Measurements from ENCODE around the gene POU2AF2. TPM values are rescaled to one million over a fixed set of nuclear protein-coding genes. Genes with fewer than 3 reads are reported as not detected.

The POU2AF2 gene
- total and polyA plus RNA-seq, 2 of the 8 experiments (the other 6 are each of a cell fraction or from before 2014, with no cell fraction given), result not detected

DNA sequence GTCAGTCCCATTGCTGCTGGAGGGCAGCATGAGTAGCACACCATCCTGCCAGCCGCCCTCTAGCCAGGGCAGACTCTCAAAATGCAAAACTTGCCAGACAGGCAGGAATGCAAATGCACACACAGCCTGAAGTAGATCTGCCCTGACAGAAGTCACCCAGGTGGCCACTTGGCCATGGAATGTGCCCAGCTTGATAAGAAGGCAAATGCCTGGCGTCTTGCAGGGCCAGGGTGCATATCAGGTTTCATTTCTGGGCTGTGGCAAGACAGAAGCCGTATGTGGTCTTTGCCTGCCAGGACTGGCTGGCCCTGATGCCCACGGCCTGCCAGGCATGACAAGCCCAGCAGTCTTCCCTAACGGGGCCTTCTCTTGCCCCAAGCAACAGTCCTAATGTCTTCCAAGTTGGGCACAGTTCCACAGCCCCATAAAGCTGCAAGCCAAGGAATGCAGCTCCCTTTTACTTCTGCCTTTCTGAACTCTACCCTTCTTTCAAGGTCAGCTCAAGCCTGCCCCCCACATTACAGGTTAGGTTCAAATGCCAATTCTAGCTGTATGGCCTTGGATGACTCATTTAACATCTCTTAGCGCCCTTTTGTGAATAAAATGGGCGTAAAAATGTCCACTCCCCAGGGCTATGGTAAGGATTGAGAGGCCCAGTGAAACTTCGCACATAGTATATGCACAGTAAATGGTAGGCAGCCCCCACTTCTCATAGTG lies 82.5 kb downstream of the POU2AF2 start:
- Histone ChIP-seq H3K4me1 (replicated peaks in 1 of 4; ENCODE audit: control insufficient read depth in 3 of 4, insufficient read depth in 4 of 4, low read length in 3 of 4) (peaks cover 0 to 4% (median 0%) of the 10 kb centered on the region in 4 experiments; a peak in 1 of 7 replicates), H3K18ac (ENCODE audit: extremely low read depth, low read length) (no peak overlapping the region), H3K14ac (ENCODE audit: insufficient read length) (no peak overlapping the region), H3K9me3 (ENCODE audit: insufficient read depth in 2 of 2, low read depth in 1 of 2, low read length in 1 of 2) (no peaks in the 10 kb centered on the region), H3K27ac (ENCODE audit: low read depth, low read length) (no peak overlapping the region), H4K91ac (replicated peaks; ENCODE audit: insufficient read length, low read length) (no peak overlapping the region), H2AK5ac (ENCODE audit: low read depth, low read length) (no peak overlapping the region), H4K20me1 (replicated peaks in 1 of 2; ENCODE audit: control insufficient read depth in 1 of 2, insufficient read depth in 2 of 2, low read length in 2 of 2) (no peaks in the 10 kb centered on the region), H3K27me3 (replicated peaks in 1 of 4; ENCODE audit: control insufficient read depth in 3 of 4, extremely low read depth in 1 of 4, insufficient read depth in 3 of 4, low read length in 3 of 4) (no peaks in the 10 kb centered on the region), H2BK15ac (ENCODE audit: low read length) (no peak overlapping the region), H3K36me3 (ENCODE audit: control insufficient read depth in 2 of 4, insufficient read depth in 4 of 4, low read length in 3 of 4) (no peaks in the 10 kb centered on the region), H2BK12ac (ENCODE audit: low read depth, low read length) (no peak overlapping the region), H2BK120ac (replicated peaks; ENCODE audit: low read depth, low read length) (no peak overlapping the region), H2BK20ac (ENCODE audit: low read length) (no peak overlapping the region), H2BK5ac (ENCODE audit: low read depth, low read length) (no peak overlapping the region), H2AFZ (ENCODE audit: low read length) (no peak overlapping the region), H3K4me2 (ENCODE audit: insufficient read depth in 1 of 2, low read depth in 2 of 2, low read length in 2 of 2) (no peak overlapping the region), H3K79me2 (ENCODE audit: control insufficient read depth in 1 of 2, insufficient read depth in 2 of 2, low read length in 2 of 2) (no peaks in the 10 kb centered on the region), H3K4ac (replicated peaks; ENCODE audit: insufficient read length, low read depth, low read length) (no peak overlapping the region), H3K4me3 (ENCODE audit: extremely low read depth in 1 of 4, insufficient read depth in 2 of 4, low read depth in 3 of 4, low read length in 4 of 4) (no peak overlapping the region), H4K5ac (ENCODE audit: insufficient read length, low read depth, low read length) (no peak overlapping the region), H3K56ac (replicated peaks; ENCODE audit: insufficient read length, low read depth, low read length) (no peak overlapping the region), H3K79me1 (ENCODE audit: low read depth, low read length) (no peaks in the 10 kb centered on the region), H3K23me2 (ENCODE audit: low read depth, low read length) (no peaks in the 10 kb centered on the region), H3K23ac (ENCODE audit: insufficient read length) (no peak overlapping the region), H3K9ac (replicated peaks in 1 of 4; ENCODE audit: extremely low read depth in 1 of 4, low read depth in 3 of 4, low read length in 3 of 4) (no peak overlapping the region), H4K8ac (ENCODE audit: extremely low read depth, insufficient read depth, low read length) (no peak overlapping the region)
- WGBS, 2 experiments (ENCODE audit: extremely low coverage in 1 of 2, insufficient coverage in 1 of 2, insufficient read length in 1 of 2, insufficient replicate concordance in 2 of 2, low coverage in 1 of 2, low lambda C conversion rate in 2 of 2, missing lambda C conversion rate in 1 of 2), result 74% methylated on average over 8 of the region's 8 CpGs; no CpG with 5 or more reads in 1 of the 2 experiments
- DNase-seq (ENCODE audit: low read depth in 1 of 2, low spot score in 2 of 2), result no peak
- POLR2A ChIA-PET (ENCODE audit: partially characterized antibody), result no interaction called here
- no peak for FAIRE-seq
- CTCF ChIA-PET (ENCODE audit: partially characterized antibody), result interaction anchor here (0.7 to 1.6 kb wide), 7 partner anchors 18 to 900 kb away, joined by 3 to 6 read pairs (median 4); no protein-coding TSS in a partner anchor
- TF ChIP-seq SIRT6 (IDR thresholded peaks at IDR 0.05; ENCODE audit: low read length) (no peak), RNF2 (IDR thresholded peaks at IDR 0.05; ENCODE audit: borderline replicate concordance, low read depth, low read length, missing control alignments, poor library complexity, severe bottlenecking) (no peak), SRF (IDR thresholded peaks at IDR 0.05; ENCODE audit: low read depth, low read length) (no peak), BRCA1 (IDR thresholded peaks at IDR 0.05; ENCODE audit: low read depth, low read length) (no peak), SIN3A (conservative IDR thresholded peaks at IDR 0.05 in 1 of 2, IDR thresholded peaks at IDR 0.05 in 1 of 2; ENCODE audit: low read depth in 1 of 2, low read length in 2 of 2) (no peak), EP300 (IDR thresholded peaks at IDR 0.05; ENCODE audit: borderline replicate concordance in 1 of 2, low read depth in 2 of 2, low read length in 2 of 2) (no peak), EZH2 (IDR thresholded peaks at IDR 0.05; ENCODE audit: low read depth, low read length, severe bottlenecking) (no peak)

Measured in H1 (cell line).